Measurements from ENCODE around the gene WWTR1.

WWTR1 gene

DNA sequence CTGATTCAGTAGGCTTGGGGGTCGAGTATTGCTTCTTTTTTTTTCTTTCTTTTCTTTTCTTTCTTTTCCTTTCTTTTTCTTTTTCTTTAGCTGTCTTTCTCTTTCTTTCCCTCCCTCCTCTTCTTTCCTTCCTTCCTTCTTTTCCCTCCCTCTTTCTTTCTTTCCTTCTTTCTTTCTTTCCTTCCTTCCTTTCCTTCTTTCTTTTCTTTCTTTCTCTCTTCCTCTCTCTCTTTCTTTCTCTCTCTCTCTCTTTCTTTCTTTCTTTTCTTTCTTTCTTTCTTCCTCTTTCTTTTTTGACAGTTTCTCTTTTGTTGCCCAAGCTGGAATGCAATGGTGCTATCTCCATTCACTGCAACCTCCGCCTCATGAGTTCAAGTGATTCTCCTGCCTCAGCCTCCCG lies 147.3 kb downstream of the WWTR1 start:
- peaks cover 0 to 9% of the 10 kb centered on the region in 2 donors for H3K4me1 Mint-ChIP-seq (ENCODE audit: low read depth in 2 of 2)
- H3K27ac Mint-ChIP-seq, result no peak overlapping the region
- H3K36me3 Mint-ChIP-seq (ENCODE audit: insufficient read depth), result no peaks in the 10 kb centered on the region

GRCh38 chr3:149509526-149509925 lies 148.3 kb downstream of the WWTR1 start:
- Mint-ChIP-seq H3K27ac (no peak overlapping the region), H3K4me3 (no peak overlapping the region), H3K9me3 (no peaks in the 10 kb centered on the region), H3K36me3 (ENCODE audit: insufficient read depth) (no peaks in the 10 kb centered on the region), H3K27me3 (peaks cover 6 to 32% of the 10 kb centered on the region in 2 donors), H3K4me1 (ENCODE audit: low read depth in 2 of 2) (peaks cover 0 to 9% of the 10 kb centered on the region in 2 donors)
- ATAC-seq (replicated peaks), result no peak
- DNase-seq, result no peak

More for the DNA sequence above, 147.3 kb downstream of the WWTR1 start:
- DNase-seq (no peak), ATAC-seq (replicated peaks) (no peak)
- Mint-ChIP-seq H3K4me3 (no peak overlapping the region), H3K9me3 (no peaks in the 10 kb centered on the region), H3K27me3 (peaks cover 6 to 36% of the 10 kb centered on the region in 2 donors)

- Mint-ChIP-seq H3K27me3 (peaks cover 16 to 36% of the 10 kb centered on the region in 2 donors), H3K27ac (no peak overlapping the region), H3K36me3 (ENCODE audit: insufficient read depth) (no peaks in the 10 kb centered on the region), H3K4me3 (no peak overlapping the region), H3K9me3 (no peaks in the 10 kb centered on the region), H3K4me1 (ENCODE audit: low read depth in 2 of 2) (peaks cover 0 to 9% of the 10 kb centered on the region in 2 donors)
- ATAC-seq (replicated peaks), result peak; percentile 32
- DNase-seq, result no peak
Observed at GRCh38 chr3:149507491-149508324, 150.1 kb downstream of the WWTR1 start.

- Mint-ChIP-seq H3K27ac (no peak overlapping the region), H3K9me3 (no peaks in the 10 kb centered on the region), H3K36me3 (ENCODE audit: insufficient read depth) (no peaks in the 10 kb centered on the region), H3K4me1 (ENCODE audit: low read depth in 2 of 2) (peaks cover 0 to 5% of the 10 kb centered on the region in 2 donors), H3K4me3 (no peak overlapping the region), H3K27me3 (peaks cover 11 to 28% of the 10 kb centered on the region in 2 donors)
- DNase-seq, result no peak
- no peak for ATAC-seq (replicated peaks)
Observed at GRCh38 chr3:149506965-149507364, 150.9 kb downstream of the WWTR1 start.

DNA sequence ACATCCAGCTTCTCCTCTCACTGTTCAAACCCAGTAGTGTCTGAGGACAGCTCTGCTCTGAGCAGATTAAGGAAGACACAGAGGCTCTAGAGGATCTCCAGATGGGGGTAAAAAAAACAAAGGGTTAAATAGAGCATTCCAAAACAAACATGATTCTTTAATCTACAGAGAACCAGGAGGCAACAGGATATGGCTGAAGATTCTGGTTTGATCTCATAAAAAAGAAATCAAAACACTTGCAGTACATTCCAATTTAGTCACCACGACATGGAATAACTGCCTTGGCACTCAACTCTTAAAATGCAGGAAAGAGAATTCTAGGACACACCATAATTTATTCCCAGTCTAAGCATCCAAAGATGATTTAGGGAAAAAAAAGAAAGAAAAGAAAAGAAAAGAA lies 151.3 kb downstream of the WWTR1 start:
- Mint-ChIP-seq H3K4me3 (no peak overlapping the region), H3K4me1 (ENCODE audit: low read depth in 2 of 2) (peaks cover 0 to 5% of the 10 kb centered on the region in 2 donors), H3K36me3 (ENCODE audit: insufficient read depth) (no peaks in the 10 kb centered on the region), H3K27ac (no peak overlapping the region), H3K9me3 (no peaks in the 10 kb centered on the region), H3K27me3 (peaks cover 11 to 28% of the 10 kb centered on the region in 2 donors)
- DNase-seq (no peak), ATAC-seq (replicated peaks) (no peak)

DNA sequence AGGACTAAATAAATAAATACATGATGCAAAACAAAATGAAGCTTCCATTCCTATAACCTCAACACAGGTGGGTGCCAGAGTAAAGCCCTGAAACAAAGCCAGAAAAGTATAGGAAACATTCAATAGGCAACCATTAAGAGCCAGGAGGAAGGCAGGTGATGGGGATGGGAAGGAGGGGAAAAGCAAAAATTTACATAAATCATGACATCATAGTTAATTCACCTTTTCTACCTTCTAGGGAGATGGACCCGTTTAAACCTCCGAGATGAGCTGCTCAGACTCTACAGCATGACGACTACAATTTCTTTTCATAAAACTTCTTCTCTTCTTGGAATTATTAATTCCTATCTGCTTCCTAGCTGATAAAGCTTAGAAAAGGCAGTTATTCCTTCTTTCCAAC lies 155.4 kb downstream of the WWTR1 start:
- no peak overlapping the region for H3K4me3 Mint-ChIP-seq
- no peaks in the 10 kb centered on the region for H3K36me3 Mint-ChIP-seq (ENCODE audit: insufficient read depth)
- no peak for DNase-seq
- ATAC-seq (replicated peaks), result no peak
- H3K4me1 Mint-ChIP-seq (ENCODE audit: low read depth in 2 of 2), result no peaks in the 10 kb centered on the region
- H3K27me3 Mint-ChIP-seq, result peaks cover 13 to 17% of the 10 kb centered on the region in 2 donors
- no peaks in the 10 kb centered on the region for H3K9me3 Mint-ChIP-seq
- no peak overlapping the region for H3K27ac Mint-ChIP-seq

- DNase-seq (no peak), ATAC-seq (replicated peaks) (no peak)
- Mint-ChIP-seq H3K27me3 (peaks cover 10 to 17% of the 10 kb centered on the region in 2 donors), H3K9me3 (no peaks in the 10 kb centered on the region), H3K36me3 (ENCODE audit: insufficient read depth) (no peaks in the 10 kb centered on the region), H3K27ac (no peak overlapping the region), H3K4me3 (no peak overlapping the region), H3K4me1 (ENCODE audit: low read depth in 2 of 2) (no peaks in the 10 kb centered on the region)
Observed at GRCh38 chr3:149501524-149501923, 156.3 kb downstream of the WWTR1 start.

GRCh38 chr3:149497966-149498670 lies 159.7 kb downstream of the WWTR1 start:
- Mint-ChIP-seq H3K9me3 (no peaks in the 10 kb centered on the region), H3K36me3 (ENCODE audit: insufficient read depth) (no peaks in the 10 kb centered on the region), H3K27me3 (peaks cover 25 to 40% of the 10 kb centered on the region in 2 donors), H3K27ac (no peak overlapping the region), H3K4me1 (ENCODE audit: low read depth in 2 of 2) (peaks cover 0 to 3% of the 10 kb centered on the region in 2 donors), H3K4me3 (no peak overlapping the region)
- DNase-seq (no peak), ATAC-seq (replicated peaks) (no peak)

GRCh38 chr3:149496891-149497290 lies 160.9 kb downstream of the WWTR1 start:
- H3K36me3 Mint-ChIP-seq (ENCODE audit: insufficient read depth), result no peaks in the 10 kb centered on the region

DNA sequence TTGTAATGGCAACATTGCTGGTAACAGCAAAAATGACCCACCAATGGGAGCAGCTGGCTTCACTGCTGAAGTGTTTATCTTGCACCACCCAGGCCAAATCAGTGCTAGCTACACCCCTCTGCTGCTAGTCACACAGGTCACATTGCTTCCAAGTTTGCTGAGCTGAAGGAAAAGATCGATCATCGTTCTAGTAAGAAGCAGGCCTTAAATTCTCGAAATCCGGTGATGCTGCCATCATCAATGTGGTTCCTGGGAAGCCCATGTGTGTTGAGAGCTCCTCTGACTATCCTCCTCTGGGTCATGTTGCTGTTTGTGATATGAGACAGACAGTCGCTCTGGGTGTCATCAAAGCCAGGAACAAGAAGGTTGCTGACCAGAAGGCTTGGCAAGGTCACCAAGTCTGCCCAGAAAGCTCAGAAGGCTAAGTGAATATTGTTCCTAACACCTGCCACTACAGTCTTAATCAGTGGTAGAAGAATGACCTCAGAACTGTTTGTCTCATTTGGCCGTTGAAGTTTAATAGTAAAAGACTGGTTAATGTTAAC lies 162.2 kb downstream of the WWTR1 start:
- no peak overlapping the region for H3K27ac Mint-ChIP-seq
- peaks cover 31 to 45% of the 10 kb centered on the region in 2 donors for H3K27me3 Mint-ChIP-seq
- no peaks in the 10 kb centered on the region for H3K9me3 Mint-ChIP-seq
- peaks cover 0 to 3% of the 10 kb centered on the region in 2 donors for H3K4me1 Mint-ChIP-seq (ENCODE audit: low read depth in 2 of 2)
- no peaks in the 10 kb centered on the region for H3K36me3 Mint-ChIP-seq (ENCODE audit: insufficient read depth)
- ATAC-seq (replicated peaks) (no peak), DNase-seq (no peak)
- no peak overlapping the region for H3K4me3 Mint-ChIP-seq

More at GRCh38 chr3:149496891-149497290, 160.9 kb downstream of the WWTR1 start:
- peaks cover 0 to 3% of the 10 kb centered on the region in 2 donors for H3K4me1 Mint-ChIP-seq (ENCODE audit: low read depth in 2 of 2)
- no peak for DNase-seq
- no peak overlapping the region for H3K27ac Mint-ChIP-seq
- no peak overlapping the region for H3K4me3 Mint-ChIP-seq
- no peak for ATAC-seq (replicated peaks)
- H3K9me3 Mint-ChIP-seq, result no peaks in the 10 kb centered on the region
- H3K27me3 Mint-ChIP-seq, result peaks cover 24 to 43% of the 10 kb centered on the region in 2 donors

GRCh38 chr3:149494759-149495580 lies 162.9 kb downstream of the WWTR1 start:
- Mint-ChIP-seq H3K27ac (no peak overlapping the region), H3K4me1 (ENCODE audit: low read depth in 2 of 2) (peaks cover 0 to 3% of the 10 kb centered on the region in 2 donors), H3K4me3 (no peak overlapping the region), H3K27me3 (peaks cover 31 to 49% of the 10 kb centered on the region in 2 donors), H3K36me3 (ENCODE audit: insufficient read depth) (no peaks in the 10 kb centered on the region), H3K9me3 (no peaks in the 10 kb centered on the region)
- ATAC-seq (replicated peaks) (no peak), DNase-seq (no peak)

GRCh38 chr3:149494022-149494758 lies 163.6 kb downstream of the WWTR1 start:
- H3K27ac Mint-ChIP-seq, result no peak overlapping the region
- peaks cover 0 to 3% of the 10 kb centered on the region in 2 donors for H3K4me1 Mint-ChIP-seq (ENCODE audit: low read depth in 2 of 2)
- H3K4me3 Mint-ChIP-seq, result no peak overlapping the region
- H3K27me3 Mint-ChIP-seq, result peaks cover 31 to 53% of the 10 kb centered on the region in 2 donors
- no peaks in the 10 kb centered on the region for H3K9me3 Mint-ChIP-seq
- ATAC-seq (replicated peaks) (no peak), DNase-seq (peak in 1 of 3 experiments; percentile 16)
- no peaks in the 10 kb centered on the region for H3K36me3 Mint-ChIP-seq (ENCODE audit: insufficient read depth)
